DMS 273 (cell line): Measurements from ENCODE around the gene CCDC200.
"Not testable (repeated sequence)": the region's sequence is repeated elsewhere in the genome, so short reads cannot be mapped to it uniquely, and the experiment has no call there.

ENCODE experiments used
- DNase-seq: peaks from one replicate; lab custom pipeline; 2025; ENCODE audit not compliant: unreplicated experiment; lab: John Stamatoyannopoulos, UW

The CCDC200 gene

DNA sequence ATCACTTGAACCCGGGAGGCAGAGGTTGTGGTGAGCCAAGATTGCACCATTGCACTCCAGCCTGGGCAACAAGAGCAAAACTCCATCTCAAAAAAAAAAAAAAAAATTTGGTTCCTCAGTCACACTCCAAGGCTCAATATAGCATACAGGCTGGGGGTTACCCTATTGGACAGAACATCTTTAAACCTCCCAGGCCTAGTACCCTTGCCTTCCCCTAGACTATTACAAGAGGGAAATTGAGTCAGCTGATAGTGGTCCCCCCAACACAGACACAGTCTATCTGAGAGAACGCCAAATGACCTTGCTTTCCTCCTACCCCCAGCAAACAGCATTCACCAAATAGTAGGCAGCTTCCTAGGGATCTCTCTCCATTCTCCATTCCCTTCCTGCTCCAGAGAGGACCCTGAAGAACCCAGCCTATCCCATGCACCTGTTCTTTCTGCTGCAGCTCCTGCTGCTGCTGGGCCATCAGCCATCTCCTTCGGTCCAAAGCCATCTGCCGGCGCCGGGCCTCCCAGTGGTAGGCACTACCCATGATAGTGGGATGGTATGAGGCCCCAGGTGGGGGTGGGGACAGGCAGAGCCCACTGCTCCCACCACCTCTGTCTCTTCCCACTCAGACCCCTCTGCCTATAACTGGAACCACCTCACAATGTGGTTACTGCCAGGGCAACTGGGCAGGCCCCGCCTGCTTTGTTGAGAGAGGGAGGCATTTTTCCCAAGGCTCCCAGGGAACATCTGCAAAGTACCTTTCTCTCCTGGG, at the start of gene CCDC200:
Gene CCDC200 (minus strand): TSS at position 604 of the 763 bp plus-strand sequence. CDS start 69 bp downstream, at position 535.
- not testable (repeated sequence) for DNase-seq

GRCh38 chr17:43272914-43273313, 44.5 kb upstream of the CCDC200 start:
- not testable (repeated sequence) for DNase-seq

- not testable (repeated sequence) for DNase-seq
These were observed 44.1 kb upstream of the CCDC200 start for GRCh38 chr17:43272483-43272882.

DNA sequence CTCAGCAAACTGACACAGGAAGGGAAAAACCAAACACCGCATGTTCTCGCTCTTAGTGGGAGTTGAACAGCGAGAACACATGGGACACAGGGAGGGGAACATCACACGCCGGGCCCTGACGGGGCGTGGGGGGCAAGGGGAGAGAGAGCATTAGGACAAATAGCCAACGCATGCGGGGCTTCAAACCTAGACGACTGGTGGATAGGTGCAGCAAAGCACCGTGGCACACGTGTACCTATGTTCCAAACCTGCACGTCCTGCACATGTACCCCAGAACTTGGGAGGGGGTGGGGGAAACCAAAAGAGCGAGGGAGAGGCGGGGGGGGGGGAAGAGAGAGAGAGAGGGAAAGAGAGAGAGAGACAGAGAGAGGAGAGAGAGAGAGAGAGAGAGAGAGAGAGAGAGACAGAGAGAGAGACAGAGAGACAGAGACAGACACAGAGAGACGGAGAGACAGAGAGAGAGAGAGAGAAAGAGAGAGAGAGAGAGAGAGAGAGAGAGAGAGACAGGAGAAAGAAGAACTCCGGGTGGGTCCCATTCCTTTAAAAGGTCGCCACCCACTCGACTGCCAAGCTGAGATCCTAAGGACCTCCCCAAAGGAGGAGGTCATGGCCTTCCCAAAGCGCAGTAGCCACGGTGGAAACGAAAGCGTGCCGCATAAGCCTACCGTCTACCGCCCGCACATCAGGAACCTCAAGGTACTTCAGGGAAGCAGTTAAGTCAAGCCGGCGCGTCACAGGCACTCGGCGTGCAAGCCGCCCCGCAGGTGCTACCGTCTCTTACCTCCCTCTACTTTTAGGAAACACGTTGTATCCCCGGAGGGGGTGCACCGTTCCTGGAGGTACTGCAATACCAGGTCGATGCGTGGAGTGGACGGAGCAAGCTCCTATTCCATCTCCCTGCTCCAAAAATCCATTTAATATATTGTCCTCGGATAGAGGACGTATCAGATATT, 42.4 kb upstream of the CCDC200 start:
- not testable (repeated sequence) for DNase-seq

- not testable (repeated sequence) for DNase-seq
These were observed 18.0 kb upstream of the CCDC200 start for GRCh38 chr17:43246456-43246855.

GRCh38 chr17:43240596-43241352, 12.4 kb upstream of the CCDC200 start:
- not testable (repeated sequence) for DNase-seq

DNA sequence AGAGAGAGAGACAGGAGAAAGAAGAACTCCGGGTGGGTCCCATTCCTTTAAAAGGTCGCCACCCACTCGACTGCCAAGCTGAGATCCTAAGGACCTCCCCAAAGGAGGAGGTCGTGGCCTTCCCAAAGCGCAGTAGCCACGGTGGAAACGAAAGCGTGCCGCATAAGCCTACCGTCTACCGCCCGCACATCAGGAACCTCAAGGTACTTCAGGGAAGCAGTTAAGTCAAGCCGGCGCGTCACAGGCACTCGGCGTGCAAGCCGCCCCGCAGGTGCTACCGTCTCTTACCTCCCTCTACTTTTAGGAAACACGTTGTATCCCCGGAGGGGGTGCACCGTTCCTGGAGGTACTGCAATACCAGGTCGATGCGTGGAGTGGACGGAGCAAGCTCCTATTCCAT, 11.2 kb upstream of the CCDC200 start:
- not testable (repeated sequence) for DNase-seq

DNA sequence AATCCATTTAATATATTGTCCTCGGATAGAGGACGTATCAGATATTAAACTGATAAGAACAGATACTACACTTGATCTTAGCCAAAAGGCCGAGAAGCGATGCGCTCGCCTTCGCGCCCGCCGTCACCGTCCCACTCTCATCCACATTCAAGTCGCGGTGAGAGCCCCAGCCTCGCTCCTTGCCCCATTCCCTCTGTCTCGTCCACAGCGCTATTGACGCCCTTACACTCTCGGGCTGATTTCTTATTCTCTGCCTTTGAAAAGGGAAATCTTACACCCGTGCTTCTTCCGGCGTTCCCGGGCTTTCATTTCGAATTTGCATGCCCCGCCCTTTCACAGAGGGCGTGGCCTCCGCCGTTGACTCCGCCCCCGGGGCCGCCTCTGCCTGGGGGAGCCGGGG, 5.5 kb upstream of the CCDC200 start, which contains the start of gene RNU2-1:
Gene RNU2-1 (minus strand): TSS at position 101 of the 400 bp plus-strand sequence.
- DNase-seq, result not testable (repeated sequence)

DNA sequence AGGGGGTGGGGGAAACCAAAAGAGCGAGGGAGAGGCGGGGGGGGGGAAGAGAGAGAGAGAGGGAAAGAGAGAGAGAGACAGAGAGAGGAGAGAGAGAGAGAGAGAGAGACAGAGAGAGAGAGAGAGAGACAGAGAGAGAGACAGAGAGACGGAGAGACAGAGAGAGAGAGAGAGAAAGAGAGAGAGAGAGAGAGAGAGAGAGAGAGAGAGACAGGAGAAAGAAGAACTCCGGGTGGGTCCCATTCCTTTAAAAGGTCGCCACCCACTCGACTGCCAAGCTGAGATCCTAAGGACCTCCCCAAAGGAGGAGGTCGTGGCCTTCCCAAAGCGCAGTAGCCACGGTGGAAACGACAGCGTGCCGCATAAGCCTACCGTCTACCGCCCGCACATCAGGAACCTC, 4.8 kb upstream of the CCDC200 start:
- not testable (repeated sequence) for DNase-seq

DNA sequence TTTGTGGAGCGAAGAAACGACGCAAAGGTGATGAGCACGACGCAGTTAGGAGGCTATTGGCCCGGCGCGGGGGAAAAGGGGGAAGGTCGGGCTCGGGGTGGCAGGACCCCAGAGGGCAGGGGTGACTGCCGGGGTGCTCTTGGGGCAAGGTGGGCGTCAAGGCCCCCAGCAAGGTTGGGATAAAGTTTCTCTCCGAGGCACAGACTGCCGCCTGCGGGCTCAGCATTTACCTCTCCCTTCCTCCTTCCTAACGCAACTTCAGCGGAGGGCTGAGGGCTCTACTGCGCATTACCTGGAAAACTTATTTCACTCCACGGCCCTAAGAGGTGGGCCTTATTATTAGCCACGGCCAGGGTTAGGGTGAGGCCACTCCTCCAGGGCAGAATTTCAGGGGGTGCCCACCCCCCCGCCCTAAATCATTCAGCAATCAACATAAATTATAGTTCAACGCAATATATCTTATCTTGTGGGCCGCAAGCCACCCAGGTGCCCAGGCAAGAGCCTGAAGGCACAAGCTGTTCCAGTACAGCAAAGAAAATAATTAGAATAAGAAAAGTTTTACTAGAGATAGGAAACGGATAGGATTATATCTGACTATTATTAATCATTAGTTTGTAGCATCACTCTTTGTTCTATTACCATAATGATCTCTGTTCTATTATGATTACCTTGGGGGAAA, 3.7 kb upstream of the CCDC200 start:
- not testable (repeated sequence) for DNase-seq

- not testable (repeated sequence) for DNase-seq
These were observed 3.0 kb upstream of the CCDC200 start for GRCh38 chr17:43231205-43232020.

DNA sequence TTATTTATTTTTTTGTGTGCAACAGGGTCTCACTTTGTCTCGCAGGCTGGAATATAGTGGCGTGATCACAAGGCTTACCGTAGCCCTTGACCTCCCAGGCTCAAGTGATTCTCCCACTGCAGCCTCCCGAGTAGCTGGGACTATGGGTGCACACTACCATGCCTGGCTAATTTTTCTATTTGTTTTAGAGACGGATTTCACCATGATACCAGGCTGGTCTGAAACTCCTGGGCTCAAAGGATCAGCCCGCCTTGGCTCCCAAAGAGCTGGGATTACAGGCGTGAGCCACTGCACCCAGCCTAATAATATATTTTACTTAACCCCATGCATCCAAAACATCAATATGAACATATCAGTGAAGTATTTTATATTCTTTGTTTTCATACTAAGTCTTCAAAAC, 2.0 kb downstream of the CCDC200 start:
- DNase-seq, result no peak

DNA sequence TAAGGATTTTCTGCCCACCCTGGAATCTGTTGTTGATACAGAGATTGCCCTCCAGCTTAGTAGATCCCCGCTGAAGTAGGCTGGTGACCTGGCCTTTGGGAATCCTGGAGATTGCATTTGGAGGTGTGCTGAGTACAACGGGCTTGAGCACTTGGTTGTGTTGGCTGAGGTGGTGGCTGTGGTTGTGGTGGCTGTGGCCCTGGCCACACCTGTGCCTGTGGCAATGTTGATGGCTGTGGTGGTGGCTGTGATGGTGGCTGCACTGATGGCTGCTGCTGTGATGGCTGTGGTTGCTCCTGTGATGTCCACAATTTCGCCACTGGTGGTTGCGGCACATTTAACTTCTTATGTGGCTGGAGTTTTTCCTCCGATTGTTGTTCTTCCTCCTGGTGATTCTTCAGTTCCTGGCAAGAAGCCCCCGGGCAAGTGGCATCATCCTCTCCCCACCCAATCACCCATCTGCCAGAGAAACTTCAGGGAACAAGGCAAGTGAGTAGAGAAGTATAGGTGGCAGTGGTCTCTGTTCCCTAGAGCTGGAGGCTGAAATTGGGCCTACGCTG, 4.2 kb downstream of the CCDC200 start:
- no peak for DNase-seq

DNA sequence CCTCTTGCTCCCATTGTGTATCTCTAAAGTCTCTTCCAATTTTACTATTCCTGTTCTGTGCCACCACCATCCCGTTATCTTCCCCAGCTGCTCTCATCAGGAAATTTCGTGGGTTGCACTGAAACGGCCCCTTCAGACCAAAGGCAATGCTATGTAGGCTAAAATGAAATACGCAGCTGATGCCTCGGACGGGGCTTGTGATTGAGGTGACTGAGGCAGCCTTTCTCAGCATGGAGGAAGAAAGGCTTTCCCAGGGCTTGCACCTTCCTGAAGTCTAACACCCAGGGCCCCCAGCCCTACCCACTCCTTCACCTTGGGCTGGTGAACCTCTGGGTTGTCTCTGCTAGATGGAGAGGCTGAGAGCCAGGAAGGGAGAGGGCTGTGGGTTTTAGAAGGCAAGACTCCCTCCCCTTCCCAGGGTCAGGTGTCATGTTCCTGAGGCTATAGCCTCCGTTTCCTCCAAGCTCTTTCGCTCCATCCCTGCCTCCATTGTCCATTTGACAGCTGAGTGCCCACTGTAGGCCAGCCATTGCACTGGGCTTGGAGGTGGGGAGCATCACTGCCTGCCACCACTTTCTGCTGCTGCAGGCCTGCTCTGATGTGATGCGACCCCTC, 7.8 kb downstream of the CCDC200 start:
- no peak for DNase-seq

DNA sequence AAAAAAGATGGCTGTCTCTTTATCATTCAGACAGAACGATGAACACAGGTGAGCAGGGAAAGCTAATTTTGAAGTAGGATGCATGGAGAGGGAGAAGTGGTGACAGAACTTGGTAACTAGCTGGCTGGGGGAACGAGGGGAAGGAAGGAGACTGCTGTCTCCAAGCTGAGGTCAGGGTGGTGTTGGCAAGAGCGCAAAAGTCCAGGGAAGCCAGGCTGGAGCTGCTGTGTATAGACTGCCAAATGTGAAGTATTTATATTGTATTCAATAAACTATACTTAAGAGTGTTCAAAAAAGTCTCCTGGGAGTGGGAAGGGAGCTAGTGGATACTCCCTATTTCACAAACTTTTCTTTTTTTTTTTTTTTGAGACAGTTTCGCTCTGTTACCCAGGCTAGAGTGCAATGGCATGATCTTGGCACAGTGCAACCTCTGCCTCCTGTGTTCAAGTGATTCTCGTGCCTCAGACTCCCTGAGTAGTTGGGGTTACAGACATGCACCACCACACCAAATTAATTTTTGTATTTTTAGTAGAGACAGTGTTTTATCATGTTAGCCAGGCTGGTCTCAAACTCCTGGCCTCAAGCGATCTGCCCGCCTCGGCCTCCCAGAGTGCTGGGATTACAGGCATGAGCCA, 8.6 kb downstream of the CCDC200 start:
- DNase-seq, result no peak

DNA sequence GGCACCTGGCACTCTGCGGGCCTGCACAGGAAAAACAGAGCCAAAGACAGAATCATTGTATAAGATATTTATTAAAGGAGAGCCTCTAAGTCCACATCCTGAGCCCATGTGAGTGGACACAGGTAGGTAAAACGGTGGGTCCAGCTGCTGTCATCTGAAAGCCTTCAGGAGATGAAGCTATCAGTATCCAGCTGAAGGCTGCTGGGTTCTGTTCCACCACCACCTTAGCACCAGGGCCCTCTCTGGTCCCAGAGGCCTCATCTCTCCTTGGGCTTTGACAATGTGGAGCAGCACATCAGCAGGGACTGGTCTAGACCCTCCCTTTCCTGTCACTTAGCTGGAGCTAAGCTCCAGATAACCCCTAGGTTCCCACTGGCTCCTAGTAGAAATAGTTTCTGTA, 9.4 kb downstream of the CCDC200 start:
- no peak for DNase-seq

GRCh38 chr17:43217614-43218087, 10.8 kb downstream of the CCDC200 start:
- no peak for DNase-seq
